WERI-Rb-1 (cell line): ENCODE measurements around the gene NDST1.

Source experiments
- DNase-seq: peaks from one replicate; pipeline ENCODE4 v3.0.0-alpha.2; 2020
- H3K27ac ChIP-seq: fragments of 250-450 bp; sonication (Bioruptor Pico); 2 replicates; pipeline ENCODE4 v1.5.1; 2020; ENCODE audit warnings: mild to moderate bottlenecking, moderate library complexity
- H3K27me3 ChIP-seq: fragments of 250-450 bp; sonication (Bioruptor Pico); 2 replicates; pipeline ENCODE4 v1.5.1; 2021; ENCODE audit warnings: mild to moderate bottlenecking, low read depth, moderate library complexity; ENCODE audit not compliant: insufficient read depth, severe bottlenecking
- H3K36me3 ChIP-seq: fragments of 250-450 bp; sonication (Bioruptor Pico); 2 replicates; pipeline ENCODE4 v1.5.1; 2020; ENCODE audit warnings: mild to moderate bottlenecking, moderate library complexity
- H3K4me3 ChIP-seq: 2 replicates; pipeline ENCODE4 v1.5.1; 2011; ENCODE audit warnings: low read depth, mild to moderate bottlenecking, control low read depth, low read length
- H3K9me3 ChIP-seq: fragments of 250-450 bp; sonication (Bioruptor Pico); 2 replicates; pipeline ENCODE4 v1.5.1; 2021; ENCODE audit warnings: mild to moderate bottlenecking, moderate library complexity; ENCODE audit not compliant: severe bottlenecking
- CTCF ChIP-seq: IDR thresholded peaks from 2 replicates; pipeline ENCODE4 v1.5.1; 2011; ENCODE audit warnings: low read depth, mild to moderate bottlenecking, control low read depth, inconsistent platforms, low read length

NDST1 gene

DNA sequence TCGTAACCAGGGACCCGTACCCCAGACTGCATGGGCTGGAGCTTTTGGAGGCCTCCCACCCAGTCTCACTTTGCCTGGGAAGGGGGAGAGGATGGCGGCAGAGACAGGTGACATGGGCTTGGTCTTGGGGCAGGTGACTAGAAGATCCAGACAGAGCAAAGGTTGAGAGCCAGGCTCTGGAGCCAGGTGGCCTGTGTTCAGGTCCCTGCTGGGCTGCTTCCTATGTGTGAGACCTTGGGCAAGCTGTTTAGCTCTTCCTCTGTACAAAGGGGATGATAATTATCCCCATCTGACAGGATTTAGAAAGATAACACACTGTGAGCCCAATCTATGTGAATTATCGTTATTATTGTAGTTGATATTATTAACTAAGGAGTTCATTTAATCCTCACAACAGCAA is 16.1 kb upstream of the NDST1 start:
- Histone ChIP-seq H3K36me3 (peaks cover 30% of the 10 kb centered on the region), H3K27ac (peak overlapping the region; percentile 74), H3K27me3 (no peaks in the 10 kb centered on the region), H3K4me3 (no peak overlapping the region), H3K9me3 (no peaks in the 10 kb centered on the region)
- DNase-seq: peak; percentile 56
- TF ChIP-seq CTCF: no peak

- peak overlapping the region; percentile 74 for H3K27ac ChIP-seq
- H3K4me3 ChIP-seq: no peak overlapping the region
- no peaks in the 10 kb centered on the region for H3K9me3 ChIP-seq
- no peak for TF ChIP-seq CTCF
- H3K27me3 ChIP-seq: no peaks in the 10 kb centered on the region
- DNase-seq: peak; percentile 48
- H3K36me3 ChIP-seq: peaks cover 27% of the 10 kb centered on the region
Measured at GRCh38 chr5:150492621-150493020, 15.3 kb upstream of the NDST1 start.

DNA sequence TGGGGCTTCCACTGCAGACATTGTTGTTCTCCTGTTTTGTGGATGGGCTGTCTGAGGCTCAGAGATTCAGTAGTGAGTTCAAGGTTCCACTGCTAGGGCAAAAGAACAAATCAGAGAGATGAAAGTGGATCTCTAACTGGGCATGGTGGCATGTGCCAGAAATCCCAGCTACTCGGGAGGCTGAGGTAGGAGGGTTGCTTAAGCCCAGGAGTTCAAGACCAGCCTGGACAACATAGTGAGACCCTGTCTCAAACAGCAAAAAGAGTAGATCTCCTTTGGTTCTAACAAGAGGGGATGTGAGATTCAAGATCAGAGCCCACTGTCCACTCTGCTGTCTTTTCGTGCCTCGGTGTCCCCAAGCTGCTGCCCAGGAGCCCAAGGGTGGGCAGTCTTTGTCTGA is 11.8 kb upstream of the NDST1 start:
- Histone ChIP-seq H3K4me3 (no peak overlapping the region), H3K36me3 (peaks cover 27% of the 10 kb centered on the region), H3K27me3 (no peaks in the 10 kb centered on the region), H3K27ac (no peak overlapping the region), H3K9me3 (no peaks in the 10 kb centered on the region)
- TF ChIP-seq CTCF: no peak
- DNase-seq: no peak

- H3K27me3 ChIP-seq: no peaks in the 10 kb centered on the region
- H3K4me3 ChIP-seq: no peak overlapping the region
- DNase-seq: no peak
- H3K36me3 ChIP-seq: peaks cover 28% of the 10 kb centered on the region
- no peaks in the 10 kb centered on the region for H3K9me3 ChIP-seq
- no peak for TF ChIP-seq CTCF
- H3K27ac ChIP-seq: no peak overlapping the region
Measured at GRCh38 chr5:150496534-150496933, 11.4 kb upstream of the NDST1 start.

- DNase-seq: no peak
- no peak overlapping the region for H3K27ac ChIP-seq
- peaks cover 28% of the 10 kb centered on the region for H3K36me3 ChIP-seq
- no peak for TF ChIP-seq CTCF
- no peaks in the 10 kb centered on the region for H3K9me3 ChIP-seq
- no peak overlapping the region for H3K4me3 ChIP-seq
- H3K27me3 ChIP-seq: no peaks in the 10 kb centered on the region
Measured at GRCh38 chr5:150497274-150497988, 10.5 kb upstream of the NDST1 start.

- H3K4me3 ChIP-seq: no peak overlapping the region
Measured at GRCh38 chr5:150497989-150498317, 10.0 kb upstream of the NDST1 start.

More at GRCh38 chr5:150497989-150498317, 10.0 kb upstream of the NDST1 start:
- Histone ChIP-seq H3K27me3 (no peaks in the 10 kb centered on the region), H3K27ac (no peak overlapping the region), H3K36me3 (peaks cover 25% of the 10 kb centered on the region), H3K9me3 (no peaks in the 10 kb centered on the region)
- DNase-seq: no peak
- no peak for TF ChIP-seq CTCF
